GM21737 (cell line): ENCODE measurements around the gene POLG.

ENCODE experiments used
- ATAC-seq: cut with Tn5 transposase; IDR thresholded peaks from one replicate; pipeline ENCODE4 v1.9.1; 2021; ENCODE audit warnings: mild to moderate bottlenecking, moderate library complexity; ENCODE audit not compliant: unreplicated experiment

The POLG gene

GRCh38 chr15:89356634-89357298 is 22.1 kb upstream of the POLG start:
- ATAC-seq, result no peak

GRCh38 chr15:89353991-89354390 is 19.4 kb upstream of the POLG start:
- ATAC-seq, result no peak

- ATAC-seq, result no peak
Observed at GRCh38 chr15:89352476-89352875, 17.9 kb upstream of the POLG start.

GRCh38 chr15:89349206-89349558 is 14.6 kb upstream of the POLG start:
- no peak for ATAC-seq

GRCh38 chr15:89346516-89347231 is 12.1 kb upstream of the POLG start:
- ATAC-seq, result no peak

- ATAC-seq, result no peak
Observed at GRCh38 chr15:89345248-89345647, 10.6 kb upstream of the POLG start.

GRCh38 chr15:89342840-89343239 is 8.2 kb upstream of the POLG start:
- ATAC-seq, result no peak

GRCh38 chr15:89341316-89342005 is 6.8 kb upstream of the POLG start:
- ATAC-seq, result no peak

- no peak for ATAC-seq
Observed at GRCh38 chr15:89340573-89340972, 5.9 kb upstream of the POLG start.

- ATAC-seq, result no peak
Observed at GRCh38 chr15:89338036-89338435, 3.4 kb upstream of the POLG start.

GRCh38 chr15:89335298-89336041 is 846 bp upstream of the POLG start:
- peak; percentile 12 for ATAC-seq

GRCh38 chr15:89333959-89334509 is 590 bp downstream of the POLG start:
- ATAC-seq, result peak; percentile 0

- no peak for ATAC-seq
Observed at GRCh38 chr15:89333011-89333860, 1.4 kb downstream of the POLG start.

GRCh38 chr15:89332446-89332845 is 2.2 kb downstream of the POLG start:
- ATAC-seq, result no peak

GRCh38 chr15:89330881-89331595 is 3.6 kb downstream of the POLG start:
- ATAC-seq, result no peak

- ATAC-seq, result no peak
Observed at GRCh38 chr15:89330119-89330518, 4.5 kb downstream of the POLG start.

GRCh38 chr15:89329329-89330084 is 5.1 kb downstream of the POLG start:
- no peak for ATAC-seq

- no peak for ATAC-seq
Observed at GRCh38 chr15:89328398-89329254, 6.0 kb downstream of the POLG start.
